Psoas muscle (tissue), 8 donors: ENCODE data around the gene HMGCS1. TPM values are rescaled to one million over a fixed set of nuclear protein-coding genes. Genes with fewer than 3 reads are reported as not detected.

ENCODE experiments used
- ATAC-seq, 4 donors: fragments of 200-7000 bp; cut with Tn5 transposase; one replicate each; pipeline ENCODE4 v1.9.1; 2020; ENCODE audit warnings: moderate library complexity in 3 of 4, mild to moderate bottlenecking in 2 of 4
- DNase-seq, 2 donors: peaks; one replicate each; pipeline ENCODE4 v3.0.0-alpha.2; 2020
- H3K27ac ChIP-seq: fragments of 200-600 bp; one replicate; pipeline ENCODE4 v1.8.0; 2022
- H3K27me3 ChIP-seq, 3 donors: fragments of 200-600 bp in 1 of 3; one replicate each; pipeline versions ENCODE4 v1.6.1 to v1.8.0; 2013 to 2022; ENCODE audit warnings: low read length in 2 of 3, mild to moderate bottlenecking in 2 of 3, moderate library complexity in 1 of 3; ENCODE audit not compliant: insufficient read depth in 3 of 3
- H3K36me3 ChIP-seq, 2 donors: fragments of 200-600 bp in 1 of 2; one replicate each; pipeline versions ENCODE4 v1.6.1 to v1.8.0; 2013 to 2022; ENCODE audit warnings: low read depth in 1 of 2, mild to moderate bottlenecking in 1 of 2, moderate library complexity in 1 of 2; ENCODE audit not compliant: insufficient read depth in 1 of 2
- H3K4me1 ChIP-seq: fragments of 200-600 bp; one replicate; pipeline ENCODE4 v1.8.0; 2022
- H3K4me3 ChIP-seq: fragments of 200-600 bp; one replicate; pipeline ENCODE4 v1.8.0; 2022; ENCODE audit warnings: mild to moderate bottlenecking
- H3K9me3 ChIP-seq: fragments of 200-600 bp; one replicate; pipeline ENCODE4 v1.8.0; 2022
- WGBS, 3 donors: extraction: QIAGEN DNeasy Blood & Tissue Kit; methylation state at CpG; one replicate each; pipeline versions ENCODE4 v1.1.6 to v1.1.7; 2013; 5-methylcytosine and 5-hydroxymethylcytosine counted together
- intact Hi-C, 2 donors: fragments of 100-400 bp; cut with DNase I; formaldehyde crosslinking; loops; one replicate each; pipeline versions ENCODE4 v1.11.0 to v1.14.2; 2022
- polyA plus RNA-seq, 3 donors: library from polyadenylated mRNA; stranded (reverse); fragments of 200-250 nt; gene quantifications; one replicate each; pipeline ENCODE4 v1.2.3, GENCODE V29; 2013
- total RNA-seq, 4 donors: library from RNA; stranded (reverse); fragmentation: NEBNext Ultra II Directional in 2 of 4; extraction: Animal tissue kit (Norgen Biotek cat#: 25700) in 2 of 4; gene quantifications; one replicate each; pipeline versions ENCODE4 v1.2.1 to v1.2.4, GENCODE V29; 2021 to 2023
- TF ChIP-seq, protein P1 (sequence below): fragments of 200-600 bp; IDR thresholded peaks from one replicate; pipeline ENCODE4 v1.8.0; 2022; ENCODE audit warnings: antibody characterized with exemption
- donor health status: healthy with polysubstance abuse.
- donor health status: DM: no; HTN: no; CAD: no; lungs with moderate emphysema.
- donor health status: Bipolar disorder and iron deficiency.
- donor health status: healthy.
- donor health status: DM: yes; HTN: yes; CAD: no.
- donor health status: DM: no; HTN: no; CAD: no.
- donor health status: DM: no; HTN: no; CAD: no.
- donor health status: DM: yes; HTN: yes; CAD: no.

The HMGCS1 gene
- total and polyA plus RNA-seq, 7 donors: 7.6 to 22.6 (median 14.7) TPM

DNA sequence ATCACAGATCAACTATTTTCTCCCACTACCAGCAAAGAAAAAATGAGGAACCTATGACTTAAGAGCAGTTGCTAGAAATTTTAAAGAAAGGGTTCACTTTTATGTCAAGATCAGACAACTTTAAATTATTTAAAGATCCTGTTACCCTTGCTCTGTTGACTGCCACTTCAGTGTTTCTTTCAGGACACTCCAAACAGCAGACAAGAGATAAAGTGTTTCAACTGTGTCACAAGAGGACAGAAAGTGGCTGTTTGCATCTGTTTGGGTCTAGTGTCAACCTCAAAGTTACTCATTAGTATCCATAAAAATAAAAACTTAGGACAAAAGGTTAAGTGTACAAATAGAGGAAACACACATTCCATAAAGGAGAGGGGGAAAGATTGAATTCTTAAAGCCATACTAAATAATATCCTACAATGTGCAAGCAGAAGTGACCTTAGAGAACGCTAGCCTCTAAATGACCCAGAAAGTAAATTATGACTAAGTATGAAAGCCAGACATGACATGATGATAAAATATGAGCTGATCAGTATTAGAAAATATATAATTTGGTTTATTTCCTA is 24.9 kb downstream of the HMGCS1 start:
- DNase-seq: no peak
- no peak for ATAC-seq
- H3K4me3 ChIP-seq: no peak overlapping the region
- TF ChIP-seq, protein P1, sequence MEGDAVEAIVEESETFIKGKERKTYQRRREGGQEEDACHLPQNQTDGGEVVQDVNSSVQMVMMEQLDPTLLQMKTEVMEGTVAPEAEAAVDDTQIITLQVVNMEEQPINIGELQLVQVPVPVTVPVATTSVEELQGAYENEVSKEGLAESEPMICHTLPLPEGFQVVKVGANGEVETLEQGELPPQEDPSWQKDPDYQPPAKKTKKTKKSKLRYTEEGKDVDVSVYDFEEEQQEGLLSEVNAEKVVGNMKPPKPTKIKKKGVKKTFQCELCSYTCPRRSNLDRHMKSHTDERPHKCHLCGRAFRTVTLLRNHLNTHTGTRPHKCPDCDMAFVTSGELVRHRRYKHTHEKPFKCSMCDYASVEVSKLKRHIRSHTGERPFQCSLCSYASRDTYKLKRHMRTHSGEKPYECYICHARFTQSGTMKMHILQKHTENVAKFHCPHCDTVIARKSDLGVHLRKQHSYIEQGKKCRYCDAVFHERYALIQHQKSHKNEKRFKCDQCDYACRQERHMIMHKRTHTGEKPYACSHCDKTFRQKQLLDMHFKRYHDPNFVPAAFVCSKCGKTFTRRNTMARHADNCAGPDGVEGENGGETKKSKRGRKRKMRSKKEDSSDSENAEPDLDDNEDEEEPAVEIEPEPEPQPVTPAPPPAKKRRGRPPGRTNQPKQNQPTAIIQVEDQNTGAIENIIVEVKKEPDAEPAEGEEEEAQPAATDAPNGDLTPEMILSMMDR: no peak
- H3K4me1 ChIP-seq: no peaks in the 10 kb centered on the region
- no peaks in the 10 kb centered on the region for H3K9me3 ChIP-seq
- intact Hi-C loops: no loop called here
- peaks cover 4 to 66% of the 10 kb centered on the region in 2 donors for H3K36me3 ChIP-seq
- no peak overlapping the region for H3K27ac ChIP-seq
- WGBS, 3 donors: 87 to 95% (median 90%) methylated on average over 1 of the region's 1 CpG
- no peaks in the 10 kb centered on the region for H3K27me3 ChIP-seq

- TF ChIP-seq, protein P1: no peak
- 97 to 100% (median 98%) methylated on average over 4 of the region's 4 CpGs for WGBS, 3 donors
Measured at GRCh38 chr5:43287493-43287892, 25.7 kb downstream of the HMGCS1 start.

GRCh38 chr5:43286623-43287022 is 26.6 kb downstream of the HMGCS1 start:
- Histone ChIP-seq H3K4me1 (no peaks in the 10 kb centered on the region), H3K27me3 (no peaks in the 10 kb centered on the region), H3K9me3 (no peaks in the 10 kb centered on the region), H3K36me3 (peaks cover 4 to 49% of the 10 kb centered on the region in 2 donors), H3K4me3 (no peak overlapping the region), H3K27ac (no peak overlapping the region)
- ATAC-seq (no peak), DNase-seq (no peak)
- TF ChIP-seq, protein P1: no peak
- intact Hi-C loops: no loop called here

More at GRCh38 chr5:43287493-43287892, 25.7 kb downstream of the HMGCS1 start:
- Histone ChIP-seq H3K4me1 (no peaks in the 10 kb centered on the region), H3K4me3 (no peak overlapping the region), H3K36me3 (peaks cover 4 to 58% of the 10 kb centered on the region in 2 donors), H3K27me3 (no peaks in the 10 kb centered on the region), H3K27ac (no peak overlapping the region), H3K9me3 (no peaks in the 10 kb centered on the region)
- ATAC-seq (no peak), DNase-seq (no peak)
- intact Hi-C loops: no loop called here

- H3K36me3 ChIP-seq: peaks cover 0 to 7% of the 10 kb centered on the region in 2 donors
- no peak for ATAC-seq
- no peaks in the 10 kb centered on the region for H3K27me3 ChIP-seq
- H3K4me3 ChIP-seq: no peak overlapping the region
- TF ChIP-seq, protein P1: no peak
- intact Hi-C loops: no loop called here
- DNase-seq: no peak
- 88 to 91% (median 89%) methylated on average over 7 of the region's 7 CpGs for WGBS, 3 donors
- H3K4me1 ChIP-seq: no peaks in the 10 kb centered on the region
- no peaks in the 10 kb centered on the region for H3K9me3 ChIP-seq
- no peak overlapping the region for H3K27ac ChIP-seq
Measured at GRCh38 chr5:43281840-43282658, 31.2 kb downstream of the HMGCS1 start.
